A673 (cell line): ENCODE data around the gene IP6K1. TPM values are rescaled to one million over a fixed set of nuclear protein-coding genes. Genes with fewer than 3 reads are reported as not detected.

ENCODE experiments used
- BruUV-seq: library from RNA; stranded (reverse); fragments of 400-500 nt; replicated peaks from 2 replicates; lab custom pipeline; 2021; lab: Mats Ljungman, UMichigan
- CTCF ChIA-PET: fragments of 300-600 bp; sonication (Branson Sonifier 250); formaldehyde crosslinking; loops from one replicate; lab custom pipeline; 2022; ENCODE audit warnings: antibody characterized with exemption; lab: Charles Lee
- POLR2A ChIA-PET: fragments of 300-600 bp; sonication (Branson Sonifier 250); formaldehyde crosslinking; loops from one replicate; lab custom pipeline; 2022; ENCODE audit warnings: antibody characterized with exemption; ENCODE audit not compliant: low non-redundant PET; lab: Charles Lee
- DNase-seq: peaks from one replicate; pipeline ENCODE4 v3.0.0-alpha.2; 2015; ENCODE audit warnings: low spot score
- H3K27ac ChIP-seq: fragments of 200-600 bp; sonication (generic); 2 replicates; pipeline ENCODE4 v1.5.1; 2016; ENCODE audit warnings: mixed run types, low read depth, mild to moderate bottlenecking, mixed read lengths, antibody characterized with exemption, low read length; ENCODE audit not compliant: poor library complexity, severe bottlenecking
- H3K27me3 ChIP-seq: fragments of 200-600 bp; sonication (generic); replicated peaks from 2 replicates; pipeline ENCODE4 v1.6.1; 2017; ENCODE audit warnings: mixed run types, low read depth, mild to moderate bottlenecking, mixed read lengths, antibody characterized with exemption, low read length; ENCODE audit not compliant: insufficient read depth, poor library complexity
- H3K36me3 ChIP-seq: fragments of 200-600 bp; sonication (generic); 2 replicates; pipeline ENCODE4 v1.6.1; 2016; ENCODE audit warnings: mixed run types, mild to moderate bottlenecking, mixed read lengths, antibody characterized with exemption, low read length; ENCODE audit not compliant: insufficient read depth, poor library complexity, severe bottlenecking
- H3K4me1 ChIP-seq: fragments of 200-600 bp; sonication (generic); 2 replicates; pipeline ENCODE4 v1.6.1; 2017; ENCODE audit warnings: mixed run types, mild to moderate bottlenecking, mixed read lengths, antibody characterized with exemption, low read length; ENCODE audit not compliant: insufficient read depth, poor library complexity, severe bottlenecking
- H3K4me3 ChIP-seq: fragments of 200-600 bp; sonication (generic); 2 replicates; pipeline ENCODE4 v1.5.1; 2016; ENCODE audit warnings: low read depth, mixed run types, mild to moderate bottlenecking, mixed read lengths, low read length; ENCODE audit not compliant: poor library complexity, severe bottlenecking
- H3K9me3 ChIP-seq: fragments of 200-600 bp; sonication (generic); 2 replicates; pipeline ENCODE4 v1.6.1; 2016; ENCODE audit warnings: mixed run types, low read depth, mild to moderate bottlenecking, mixed read lengths, antibody characterized with exemption, low read length; ENCODE audit not compliant: poor library complexity, severe bottlenecking
- CTCF ChIP-seq: fragments of 300-800, 200-600 bp; sonication (generic); conservative IDR thresholded peaks from 2 replicates; pipeline ENCODE4 v1.5.1; 2017; ENCODE audit warnings: low read depth, mild to moderate bottlenecking, antibody characterized with exemption, low read length, moderate library complexity, mixed read lengths
- EZH2 ChIP-seq: fragments of 200-600 bp; sonication (generic); IDR thresholded peaks from 2 replicates; pipeline ENCODE4 v1.6.1; 2017; ENCODE audit warnings: borderline replicate concordance, low read depth, mild to moderate bottlenecking, mixed read lengths, antibody characterized with exemption, low read length; ENCODE audit not compliant: poor library complexity, severe bottlenecking
- intact Hi-C: fragments of 100-400 bp; cut with micrococcal nuclease; formaldehyde crosslinking; loops from one replicate; pipeline ENCODE4 v1.10.0; 2022; ENCODE audit not compliant: unreplicated experiment
- total RNA-seq: library from RNA; stranded (reverse); gene quantifications from 2 replicates; pipeline ENCODE4 v1.2.3, GENCODE V29; 2021

Gene IP6K1
- total RNA-seq, 1 experiment from 2014 or later = 29.0 TPM

- BruUV-seq = no TSS peak
- H3K9me3 ChIP-seq = no peaks in the 10 kb centered on the region
- POLR2A ChIA-PET = no interaction called here
- DNase-seq = no peak
- intact Hi-C loops = loop anchor here (5.0 kb wide), 1 partner anchor 206 kb away; no protein-coding TSS in a partner anchor
- no peaks in the 10 kb centered on the region for H3K4me1 ChIP-seq
- H3K27me3 ChIP-seq = no peaks in the 10 kb centered on the region
- no peak overlapping the region for H3K4me3 ChIP-seq
- no peaks in the 10 kb centered on the region for H3K36me3 ChIP-seq
- TF ChIP-seq CTCF (peak; percentile 24; the same call in 1 of the 2 replicates), EZH2 (no peak)
- CTCF ChIA-PET = interaction anchor here (1.0 kb wide), 2 partner anchors 162 to 199 kb away, joined by 3 to 5 read pairs; no protein-coding TSS in a partner anchor
- H3K27ac ChIP-seq = no peak overlapping the region
Observed at GRCh38 chr3:49701388-49702077, 84.8 kb downstream of the IP6K1 start.

- Histone ChIP-seq H3K4me1 (no peaks in the 10 kb centered on the region), H3K27me3 (no peaks in the 10 kb centered on the region), H3K27ac (no peak overlapping the region), H3K9me3 (no peaks in the 10 kb centered on the region), H3K36me3 (no peaks in the 10 kb centered on the region), H3K4me3 (no peak overlapping the region)
- intact Hi-C loops = loop anchor here (5.0 kb wide), 1 partner anchor 207 kb away; no protein-coding TSS in a partner anchor
- ChIA-PET CTCF (interaction anchor here (1.0 kb wide), 2 partner anchors 161 to 200 kb away, joined by 3 to 5 read pairs; no protein-coding TSS in a partner anchor), POLR2A (no interaction called here)
- BruUV-seq = no TSS peak
- TF ChIP-seq EZH2 (no peak), CTCF (no peak; the same call in 1 of the 2 replicates)
- DNase-seq = no peak
Observed at GRCh38 chr3:49700453-49701128, 85.8 kb downstream of the IP6K1 start.

- H3K4me3 ChIP-seq = no peak overlapping the region
- no peaks in the 10 kb centered on the region for H3K36me3 ChIP-seq
- no peaks in the 10 kb centered on the region for H3K4me1 ChIP-seq
- intact Hi-C loops = loop anchor here (5.0 kb wide), 1 partner anchor 207 kb away; no protein-coding TSS in a partner anchor
- no peaks in the 10 kb centered on the region for H3K27me3 ChIP-seq
- no peak for TF ChIP-seq CTCF
- TF ChIP-seq EZH2 = no peak
- ChIA-PET CTCF (no interaction called here), POLR2A (no interaction called here)
- no TSS peak for BruUV-seq
- H3K9me3 ChIP-seq = no peaks in the 10 kb centered on the region
- no peak overlapping the region for H3K27ac ChIP-seq
- DNase-seq = no peak
Observed at GRCh38 chr3:49700014-49700413, 86.3 kb downstream of the IP6K1 start.
